K562 (cell line): Measurements from ENCODE around the gene ITIH6.

Experiments used
- ZBTB8A ChIP-seq: fragments of 450-650 bp; IDR thresholded peaks from 2 replicates; pipeline ENCODE4 v1.6.1; 2018; ENCODE audit warnings: mild to moderate bottlenecking, moderate library complexity; ENCODE audit not compliant: partially characterized antibody
- ZNF184 ChIP-seq: sonication (generic); formaldehyde crosslinking; IDR thresholded peaks from 2 replicates; pipeline ENCODE4 v1.5.0; 2020; ENCODE audit warnings: missing genetic modification reagents

DNA sequence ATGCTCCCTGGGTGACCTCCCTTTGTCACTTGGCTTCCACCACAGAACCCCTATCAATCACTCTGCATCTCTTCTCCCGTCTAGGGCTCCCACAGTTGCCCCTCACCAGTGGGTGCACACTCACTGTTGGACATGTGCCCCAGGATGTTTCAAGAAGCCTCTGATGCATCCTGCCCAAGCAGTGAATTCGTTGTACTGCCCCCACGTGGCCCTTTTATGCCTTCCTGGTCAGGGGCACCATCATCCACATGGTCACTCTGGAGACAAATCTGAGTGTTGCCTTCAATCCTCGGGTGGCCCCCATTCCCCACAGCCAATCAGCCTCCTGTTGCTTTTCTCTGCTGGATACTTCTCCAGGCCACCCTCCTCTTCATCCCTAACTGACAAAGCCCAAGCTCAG lies 12.2 kb downstream of the ITIH6 start:
- TF ChIP-seq ZBTB8A, result no peak
- no peak for TF ChIP-seq ZNF184 (CRISPR knock-in tag)
